ENCODE results near the gene C2orf76. TPM values are rescaled to one million over a fixed set of nuclear protein-coding genes. Genes with fewer than 3 reads are reported as not detected.
A peak's percentile ranks its signal among the peaks of the same experiment; 100 is the strongest.
"Not testable (repeated sequence)": the region's sequence is repeated elsewhere in the genome, so short reads cannot be mapped to it uniquely, and the experiment has no call there.

Gene C2orf76
- total RNA-seq, 1 experiment from 2014 or later, result 15.5 TPM

DNA sequence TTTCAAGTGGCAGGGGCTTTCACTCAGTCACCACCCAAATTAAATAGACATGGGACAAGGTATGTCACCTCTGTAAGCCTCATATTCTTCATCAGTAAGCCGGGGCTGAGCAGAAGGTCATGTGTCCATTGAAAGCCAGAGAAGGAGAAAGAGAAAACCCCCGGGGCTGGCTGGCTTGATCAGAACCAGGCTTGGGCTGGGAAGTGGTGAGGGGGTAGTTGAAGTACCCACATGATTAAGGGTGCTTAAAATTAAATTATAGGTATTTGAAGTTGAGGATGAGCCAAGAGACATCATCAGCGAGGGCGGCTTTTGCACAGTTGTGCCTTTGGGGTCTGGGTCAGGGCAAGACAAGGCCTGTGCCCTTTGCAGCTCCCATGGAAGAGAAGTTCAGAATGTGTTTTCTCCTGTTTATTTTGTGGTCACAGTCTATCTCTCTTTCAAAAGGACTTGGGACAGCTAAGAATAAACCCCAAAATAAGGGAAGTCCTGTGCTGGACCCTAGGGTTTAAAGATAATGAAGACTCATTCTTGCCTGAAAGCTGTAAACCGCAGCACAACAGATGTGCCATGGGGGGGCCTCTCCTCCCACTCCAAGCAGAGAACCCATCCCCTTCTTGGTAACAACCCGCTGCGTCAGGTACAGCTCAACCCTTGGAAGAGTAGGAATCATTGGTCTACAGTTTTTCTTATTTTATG, 10.8 kb upstream of the C2orf76 start:
- DNase-seq (ENCODE audit: low read depth), result no peak

DNA sequence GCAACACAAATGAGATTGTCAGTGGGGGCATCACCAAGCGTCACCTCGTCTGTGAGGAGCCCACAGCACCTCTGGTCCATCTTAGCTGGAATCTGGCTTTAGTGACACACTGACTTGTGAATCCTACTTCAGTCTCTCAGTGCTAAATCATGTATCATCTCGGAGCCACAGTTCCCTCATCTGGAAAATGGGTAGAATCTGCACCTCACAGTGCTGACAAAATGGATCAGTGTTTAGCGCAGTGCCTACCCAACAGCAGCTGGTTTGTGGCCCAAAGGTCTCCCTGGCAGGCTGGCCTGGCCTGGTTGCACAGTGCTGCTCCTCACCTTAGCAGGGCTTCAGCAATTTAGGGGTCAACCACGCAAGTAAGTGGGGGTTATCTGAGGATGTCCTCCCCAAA, 10.2 kb upstream of the C2orf76 start:
- no peak for DNase-seq (ENCODE audit: low read depth)

DNA sequence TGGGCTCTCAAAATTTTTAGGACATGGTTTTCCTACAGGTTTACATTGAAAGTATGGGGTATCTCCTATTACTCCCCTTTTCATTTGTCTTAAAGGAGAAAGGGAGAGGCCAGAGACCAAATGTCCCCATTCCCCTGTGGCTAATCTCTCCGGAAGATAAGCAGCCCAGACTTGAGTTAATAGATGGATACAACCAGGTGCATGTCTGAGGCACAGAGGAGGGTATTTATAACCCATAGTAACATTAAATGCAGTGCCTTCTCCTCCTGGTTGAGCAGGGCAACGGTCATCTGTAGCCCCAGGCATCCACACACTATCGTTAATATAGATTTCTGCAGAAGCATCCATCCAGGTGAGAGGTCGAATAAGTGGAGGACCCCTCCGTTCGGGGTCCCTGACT, 9.8 kb upstream of the C2orf76 start:
- DNase-seq (ENCODE audit: low read depth), result not testable (repeated sequence)

DNA sequence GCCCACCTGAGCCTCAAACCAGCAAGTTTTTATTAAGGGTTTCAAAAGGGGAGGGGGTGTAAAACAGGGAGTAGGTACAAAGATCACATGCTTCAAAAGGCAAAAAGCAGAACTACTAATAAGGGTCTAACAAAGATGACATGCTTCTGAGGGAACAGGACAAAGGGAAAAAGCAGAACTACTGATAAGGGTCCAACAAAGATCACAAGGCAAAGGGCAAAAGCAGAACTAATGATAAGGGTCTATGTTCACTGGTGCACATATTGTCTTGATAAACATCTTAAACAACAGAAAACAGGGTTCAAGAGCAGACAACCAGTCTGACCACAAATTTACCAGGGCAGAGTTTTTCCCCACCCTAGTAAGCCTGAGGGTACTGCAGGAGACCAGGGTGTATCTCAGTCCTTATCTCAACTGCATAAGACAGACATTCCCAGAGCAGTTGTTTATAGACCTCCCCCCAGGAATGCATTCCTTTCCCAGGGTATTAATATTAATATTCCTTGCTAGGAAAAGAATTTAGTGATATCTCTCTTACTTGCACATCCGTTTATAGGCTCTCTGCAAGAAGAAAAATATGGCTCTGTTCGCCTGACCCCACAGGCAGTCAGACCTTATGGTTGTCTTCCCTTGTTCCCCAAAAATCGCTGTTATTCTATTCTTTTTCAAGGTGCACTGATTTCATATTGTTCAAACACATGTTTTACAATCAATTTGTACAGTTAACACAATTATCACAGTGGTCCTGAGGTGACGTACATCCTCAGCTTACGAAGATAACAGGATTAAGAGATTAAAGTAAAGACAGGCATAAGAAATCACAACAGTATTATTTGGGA, 7.5 kb upstream of the C2orf76 start:
- not testable (repeated sequence) for DNase-seq (ENCODE audit: low read depth)

DNA sequence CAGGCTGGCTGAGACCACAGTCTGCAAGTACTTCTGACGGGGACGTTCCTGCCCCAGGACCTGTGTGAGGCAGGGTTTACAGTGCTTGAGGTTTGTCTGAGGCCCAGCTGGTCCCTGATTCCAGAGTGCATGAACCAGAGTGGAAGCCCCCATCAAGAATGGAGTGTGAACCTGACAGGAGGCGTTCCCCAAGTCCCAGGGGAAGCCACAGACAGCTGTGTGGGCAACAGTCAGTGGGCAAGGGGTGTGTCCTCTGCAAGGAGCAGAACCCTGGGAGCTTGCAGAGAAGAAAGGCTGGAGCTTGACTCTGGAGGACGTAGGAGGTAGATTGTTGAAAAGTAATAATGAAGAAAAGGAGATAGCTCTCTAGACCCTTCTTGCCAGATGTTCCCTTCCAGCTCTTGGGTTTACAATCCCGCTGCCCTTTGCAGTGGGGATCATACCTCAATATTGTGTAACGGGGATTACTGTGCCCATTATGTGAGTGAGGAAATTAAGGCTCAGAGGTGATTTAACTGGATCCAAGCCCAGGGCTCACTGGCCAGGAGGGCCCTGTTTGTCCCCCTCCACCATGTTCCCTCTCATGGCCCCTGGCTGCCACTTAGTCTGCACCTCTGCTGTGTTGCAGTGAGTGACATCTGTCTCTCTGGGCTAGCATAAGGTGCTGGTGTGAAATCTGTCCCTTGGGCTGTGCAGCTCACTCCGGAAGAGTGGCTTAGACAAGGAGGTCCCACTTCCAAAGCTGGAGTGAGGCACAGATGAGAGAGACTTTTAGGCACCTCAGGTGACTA, 6.3 kb upstream of the C2orf76 start:
- no peak for DNase-seq (ENCODE audit: low read depth)

DNA sequence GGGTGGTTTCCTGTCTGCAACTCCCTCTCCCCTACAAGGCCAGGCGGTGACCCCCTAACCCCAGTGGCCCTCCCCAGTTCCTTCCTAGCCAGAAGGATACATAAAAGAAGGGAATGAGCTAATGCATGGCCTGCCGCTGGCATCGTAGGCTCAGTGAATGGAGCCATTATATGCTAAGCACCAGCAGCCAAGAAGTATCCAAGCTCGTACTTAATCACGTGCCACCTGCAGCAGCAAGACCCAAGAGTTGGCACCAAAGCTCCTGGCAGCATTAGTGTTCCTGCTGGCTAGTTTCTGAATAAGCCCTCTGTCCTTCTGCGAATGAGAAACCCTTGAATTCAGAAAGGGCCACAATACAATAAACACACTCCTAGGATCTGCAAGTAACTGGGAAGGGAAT, 4.5 kb upstream of the C2orf76 start:
- no peak for DNase-seq (ENCODE audit: low read depth)

DNA sequence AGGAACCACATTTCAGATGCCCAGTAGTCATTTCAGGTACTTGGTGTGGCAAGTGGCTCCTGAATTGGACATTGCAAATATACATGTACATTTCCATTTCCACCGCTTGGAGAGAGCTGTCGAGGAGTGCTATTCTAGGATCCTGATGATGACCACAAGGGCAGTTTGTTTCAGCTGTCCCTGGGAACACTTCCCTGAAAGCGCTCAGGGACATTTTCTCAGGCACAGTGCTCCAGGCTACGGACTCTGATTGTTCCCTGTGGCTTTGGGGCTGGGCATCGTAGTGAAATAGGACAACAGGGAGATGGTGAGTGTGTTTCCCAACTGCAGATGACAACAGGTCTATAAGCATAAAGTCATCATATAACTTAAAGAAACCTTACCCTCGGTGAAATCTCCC, 3.2 kb upstream of the C2orf76 start:
- DNase-seq (ENCODE audit: low read depth), result no peak

DNA sequence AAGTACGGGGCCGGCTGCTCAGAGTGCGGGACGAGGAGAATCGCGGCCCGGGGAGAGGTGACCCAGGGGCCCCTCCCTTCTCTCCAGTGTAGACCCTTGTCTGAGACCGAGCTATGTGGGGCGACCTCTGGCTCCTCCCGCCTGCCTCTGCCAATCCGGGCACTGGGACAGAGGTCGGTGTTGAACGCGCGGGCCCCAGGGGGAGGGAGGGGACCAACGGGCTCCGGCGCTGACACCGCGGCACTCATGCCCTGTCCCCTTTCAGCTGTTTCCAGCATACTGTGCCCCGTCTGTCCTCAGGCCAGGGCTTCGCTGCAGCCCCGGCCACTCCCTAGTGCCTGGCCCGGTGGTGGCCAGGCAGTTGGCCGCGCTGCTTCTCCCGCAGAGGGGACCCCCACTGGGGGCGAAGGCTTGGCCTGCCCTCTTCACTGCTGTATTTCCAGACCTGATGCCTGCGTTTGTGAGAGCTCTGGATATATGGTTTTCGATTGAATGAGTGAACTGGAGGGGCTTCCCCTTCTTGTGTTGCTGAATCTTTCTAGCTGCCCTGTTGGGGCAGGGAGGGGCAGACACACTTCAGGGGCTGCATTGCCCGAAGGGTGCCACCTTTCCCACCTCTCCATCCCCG, 952 bp upstream of the C2orf76 start:
- peak; percentile 34 for DNase-seq (ENCODE audit: low read depth)

DNA sequence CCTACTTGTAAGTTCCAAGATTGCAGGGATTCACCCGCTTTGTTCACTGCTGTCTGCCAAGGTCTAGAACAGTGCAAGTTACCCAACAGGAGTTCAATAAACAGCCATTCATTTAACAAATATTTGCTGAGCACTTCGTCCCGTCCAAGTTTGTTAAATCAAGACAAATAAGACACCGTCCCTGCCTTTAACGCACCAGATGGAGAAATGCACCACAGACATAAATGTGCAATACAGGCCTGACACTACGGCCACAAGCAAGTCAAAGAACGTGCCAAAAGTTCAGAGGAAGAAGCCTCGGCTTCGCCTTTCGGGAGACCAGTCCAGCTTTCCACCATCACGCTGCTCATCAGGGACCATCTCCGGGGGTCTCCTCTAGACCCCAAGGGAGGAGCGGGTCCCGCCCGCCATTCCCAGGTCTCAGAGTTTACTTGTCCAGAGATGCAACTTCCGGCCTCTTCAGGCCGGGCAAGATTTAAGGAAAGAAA, 429 bp downstream of the C2orf76 start:
- peak; percentile 17 for DNase-seq (ENCODE audit: low read depth)

DNA sequence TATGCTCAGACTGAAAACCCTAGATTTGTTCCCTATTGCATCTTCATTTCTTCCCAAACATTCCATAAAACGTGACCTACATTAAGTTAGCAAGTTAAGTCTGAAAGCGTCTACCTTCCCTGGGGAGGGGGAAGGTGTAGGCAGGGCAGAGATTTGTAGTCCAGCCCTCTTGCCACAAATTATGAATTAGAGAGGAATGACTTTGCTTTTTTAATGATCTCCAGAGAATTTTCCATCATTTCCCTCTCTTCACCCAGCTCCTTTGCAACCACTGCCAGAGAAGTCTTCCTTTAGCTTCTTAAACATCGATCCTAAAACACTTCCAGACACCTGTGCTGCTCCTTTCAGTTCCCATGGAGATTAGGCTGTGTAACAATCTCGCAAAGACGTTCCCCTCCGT, 1.2 kb downstream of the C2orf76 start:
- no peak for DNase-seq (ENCODE audit: low read depth)

DNA sequence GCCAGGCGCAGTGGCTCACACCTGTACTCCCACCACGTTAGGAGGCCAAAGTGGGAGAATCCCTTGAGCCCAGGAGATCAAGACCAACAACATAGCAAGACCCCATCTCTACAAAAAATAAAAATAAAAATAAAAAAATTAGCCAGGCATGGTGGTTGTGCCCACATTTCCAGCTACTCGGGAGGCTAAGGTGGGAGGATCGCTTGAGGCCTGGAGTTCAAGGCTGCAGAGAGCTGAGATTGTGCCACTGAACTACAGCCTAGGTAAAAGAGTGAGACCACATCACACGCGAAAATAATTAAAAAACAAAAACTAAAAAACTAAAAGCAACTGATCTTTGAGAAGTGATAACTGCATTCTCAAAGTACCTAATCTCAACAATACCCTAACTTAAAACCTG, 1.8 kb downstream of the C2orf76 start:
- no peak for DNase-seq (ENCODE audit: low read depth)

DNA sequence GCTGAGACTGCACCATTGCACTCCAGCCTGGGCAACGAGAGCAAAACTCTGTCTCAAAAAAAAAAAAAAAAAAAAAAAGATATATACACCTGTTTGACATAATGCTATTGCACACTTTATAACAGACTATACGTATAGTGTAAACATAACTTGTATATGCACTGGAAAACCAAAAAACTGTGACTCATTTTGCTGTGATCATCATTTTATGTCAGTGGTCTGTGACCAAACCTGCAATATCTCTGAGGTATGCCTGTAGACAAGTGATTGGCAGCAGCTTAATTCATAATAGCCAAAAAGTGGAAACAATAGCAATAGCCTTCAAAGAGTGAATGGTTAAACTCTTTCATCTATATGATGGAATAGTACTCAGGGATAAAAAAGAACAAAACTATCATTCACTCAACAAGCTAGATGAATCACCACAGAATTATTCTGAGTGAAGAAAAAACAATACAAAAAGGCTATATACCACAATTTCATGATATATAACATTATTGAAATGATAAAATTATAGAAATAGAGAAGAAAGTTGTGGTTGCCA, 6.1 kb downstream of the C2orf76 start:
- no peak for DNase-seq (ENCODE audit: low read depth)

DNA sequence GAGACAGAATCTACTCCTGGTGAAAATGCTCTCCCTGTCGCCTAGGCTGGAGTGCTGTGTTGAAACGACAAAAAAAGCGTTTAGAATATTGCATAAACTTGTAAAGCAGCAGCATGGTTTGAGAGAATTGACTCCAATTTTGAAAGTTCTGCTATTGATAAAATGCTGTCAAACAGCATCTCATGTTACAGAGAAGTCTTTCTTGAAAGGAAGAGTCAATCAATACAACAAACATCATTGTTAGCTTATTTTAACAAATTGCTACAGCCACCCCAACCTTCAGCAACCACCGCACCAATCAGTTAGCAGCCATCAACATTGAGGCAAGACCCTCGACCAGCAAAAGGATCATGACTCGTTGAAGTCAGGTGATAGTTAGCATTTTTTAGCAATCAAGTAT, 6.9 kb downstream of the C2orf76 start:
- DNase-seq (ENCODE audit: low read depth), result no peak

DNA sequence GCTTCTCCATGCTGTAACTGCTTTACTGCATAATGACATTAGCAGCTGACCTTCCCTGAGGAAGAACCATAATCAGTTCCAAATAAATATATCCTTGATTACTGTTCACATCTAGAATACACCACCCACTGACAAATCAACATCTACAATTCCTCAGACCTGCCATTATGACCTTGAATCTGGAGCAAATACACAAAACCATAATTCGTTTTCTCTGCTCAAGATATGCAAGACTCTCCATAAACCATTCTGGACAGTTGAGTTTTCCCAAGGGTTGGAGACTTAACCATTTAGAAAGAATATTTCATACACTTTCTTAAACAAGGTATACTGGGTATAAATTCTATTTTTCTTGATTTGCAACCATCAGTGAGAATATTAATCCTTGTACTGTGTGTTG, 11.8 kb downstream of the C2orf76 start:
- no peak for DNase-seq (ENCODE audit: low read depth)

DNA sequence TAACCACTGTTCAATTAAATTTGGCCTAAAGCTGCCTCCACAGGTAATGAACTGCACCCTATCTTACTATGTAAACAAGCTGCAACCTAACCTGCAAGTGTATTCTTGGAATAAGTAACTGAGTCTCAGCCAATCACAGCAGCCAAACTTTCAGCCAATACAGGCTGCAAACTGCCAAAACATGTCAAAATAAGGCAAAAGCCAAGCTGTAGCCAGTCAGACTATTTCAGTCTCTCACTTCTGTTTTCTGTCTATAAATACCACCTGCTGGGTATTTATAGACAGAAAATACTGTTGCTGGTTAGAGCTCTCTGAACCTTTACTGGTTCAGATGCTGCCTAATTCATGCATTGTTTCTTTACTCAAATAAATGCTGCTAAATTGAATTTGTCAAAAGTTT, 14.3 kb downstream of the C2orf76 start:
- DNase-seq (ENCODE audit: low read depth), result no peak

DNA sequence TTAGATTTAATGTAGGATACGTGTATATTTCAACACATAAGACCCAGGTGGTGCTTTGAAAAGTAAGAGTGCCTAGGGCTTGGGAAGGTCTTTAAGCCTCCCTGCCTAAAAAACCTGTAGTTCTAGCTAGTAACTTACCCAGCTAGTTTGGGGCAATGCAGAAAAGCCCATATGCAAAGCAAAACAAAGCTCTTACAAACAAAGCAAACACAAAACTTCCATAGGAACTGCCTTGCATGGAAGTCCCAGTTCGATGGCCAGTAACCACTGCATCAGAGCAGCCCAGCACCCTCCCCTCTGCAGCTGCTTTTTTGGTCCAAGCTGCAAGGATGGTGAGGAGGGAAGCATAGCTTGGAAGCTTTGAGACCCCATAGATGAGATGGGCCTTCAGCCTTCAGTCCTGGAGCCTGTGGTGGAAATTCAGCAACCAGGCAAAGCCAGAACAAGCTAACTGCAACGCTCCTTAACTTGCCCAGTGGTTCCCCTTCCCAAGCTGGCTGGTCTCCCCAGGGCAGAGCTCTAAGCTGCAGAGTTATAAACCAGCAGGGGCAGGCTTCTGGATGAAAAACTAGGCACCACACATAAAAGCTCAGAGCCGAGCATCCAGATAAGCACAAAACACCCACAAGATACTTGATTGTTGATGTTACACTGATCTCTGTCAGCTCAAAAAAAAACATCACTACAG, 16.2 kb downstream of the C2orf76 start:
- no peak for DNase-seq (ENCODE audit: low read depth)

DNA sequence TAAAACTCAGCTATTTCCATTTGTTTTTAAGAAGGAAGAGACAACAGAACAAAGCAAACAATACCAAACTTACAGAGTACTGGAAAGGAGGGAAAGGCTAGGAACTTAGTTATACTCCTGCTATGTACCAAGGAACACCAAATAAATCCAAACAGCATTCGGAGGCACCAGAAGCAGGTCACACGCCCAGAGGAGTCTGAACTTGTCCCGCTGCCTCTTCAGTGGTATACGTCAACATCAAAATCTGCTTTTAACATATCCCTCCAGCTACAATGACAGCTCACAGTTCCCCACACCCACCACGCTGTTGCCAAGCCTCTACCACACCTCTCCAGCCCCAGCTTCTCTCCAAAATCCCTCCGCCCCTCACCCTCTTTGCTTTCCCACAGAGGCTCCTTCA, 17.3 kb downstream of the C2orf76 start:
- no peak for DNase-seq (ENCODE audit: low read depth)

DNA sequence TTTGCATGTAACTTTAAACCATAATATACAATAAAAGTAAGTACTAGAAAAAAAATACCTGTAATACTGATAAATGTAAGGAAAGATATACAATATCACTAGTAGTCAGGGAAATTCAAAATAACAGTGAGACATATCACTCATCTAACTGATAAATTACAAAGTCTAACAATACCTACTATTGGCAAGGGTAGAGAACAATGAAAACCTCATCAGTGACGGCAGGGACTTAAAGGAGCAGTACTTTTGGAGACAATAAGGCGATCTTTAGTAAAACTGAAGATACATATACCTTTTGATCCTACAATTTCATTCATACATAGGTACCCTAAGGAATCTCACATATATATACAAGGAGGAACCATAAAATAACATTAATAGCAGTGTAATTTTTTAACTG, 24.9 kb downstream of the C2orf76 start:
- DNase-seq (ENCODE audit: low read depth), result no peak

DNA sequence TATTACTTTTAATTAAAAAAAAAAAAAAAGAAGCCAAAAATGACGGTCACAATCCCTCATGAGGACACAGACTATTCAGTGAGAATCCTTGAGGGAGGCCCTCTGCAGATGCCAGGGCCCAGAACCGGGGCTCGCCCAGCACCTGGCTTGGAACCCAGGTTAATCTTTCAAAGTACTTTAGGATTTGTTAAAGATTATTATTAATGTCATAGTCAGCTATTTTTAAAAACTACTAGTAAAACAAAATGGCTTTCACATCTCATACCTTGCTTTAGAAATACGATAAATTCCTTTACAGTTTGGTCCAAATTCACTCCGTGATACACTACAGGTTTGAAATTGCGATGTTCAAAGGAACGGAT, 27.1 kb downstream of the C2orf76 start:
- DNase-seq (ENCODE audit: low read depth), result no peak

DNA sequence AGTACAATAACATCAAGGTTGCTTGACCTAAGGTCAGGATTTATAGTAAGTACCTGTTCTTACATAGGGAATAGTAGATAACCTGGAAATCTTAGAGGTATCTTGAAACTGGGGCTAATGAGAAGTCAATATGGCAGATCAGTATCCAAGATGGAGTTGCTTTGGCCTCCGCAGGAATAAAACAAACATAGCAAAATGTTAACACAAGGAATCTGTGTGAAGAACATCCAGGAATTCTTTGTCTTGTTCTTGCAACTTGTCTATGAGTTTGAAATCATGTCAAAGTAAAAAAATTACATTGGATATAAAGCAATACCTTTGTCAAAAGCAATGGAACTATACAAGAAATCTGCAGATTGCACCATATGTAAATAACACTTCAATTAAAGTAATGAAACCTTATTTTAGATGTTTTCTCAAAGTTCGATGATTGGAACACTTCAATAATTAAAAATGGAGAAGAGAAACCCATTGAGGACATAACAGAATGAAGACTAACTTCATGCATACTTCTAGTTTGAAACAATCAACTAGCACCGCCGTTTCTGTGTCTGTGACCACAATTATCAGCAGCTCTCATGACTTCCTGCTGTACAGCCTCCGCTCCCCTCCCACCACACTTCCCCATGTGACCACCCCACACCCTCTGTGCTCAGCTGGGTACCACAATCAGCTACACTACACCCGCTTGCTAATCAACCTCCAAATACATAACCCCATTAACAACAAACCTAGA, 27.6 kb downstream of the C2orf76 start:
- no peak for DNase-seq (ENCODE audit: low read depth)
